Measurements from ENCODE around the gene TMTC2.

TMTC2 gene

GRCh38 chr12:82950356-82950755, 263.6 kb downstream of the TMTC2 start:
- Histone ChIP-seq H3K27me3 (ENCODE audit: low read length) (no peaks in the 10 kb centered on the region), H2AFZ (ENCODE audit: low read depth, low read length, severe bottlenecking) (no peak overlapping the region), H3K9me3 (ENCODE audit: insufficient read depth, low read length) (no peaks in the 10 kb centered on the region), H3K4me2 (ENCODE audit: low read depth, low read length, poor library complexity, severe bottlenecking) (no peak overlapping the region), H3F3A (ENCODE audit: insufficient read depth) (no peaks in the 10 kb centered on the region), H3K27ac (ENCODE audit: low read depth, low read length) (no peak overlapping the region), H4K20me1 (ENCODE audit: low read depth, low read length) (no peaks in the 10 kb centered on the region), H3K79me2 (ENCODE audit: insufficient read depth, low read length) (no peaks in the 10 kb centered on the region), H3K9ac (ENCODE audit: low read length) (no peak overlapping the region), H3K9me2 (replicated peaks; ENCODE audit: insufficient read depth, low read length) (no peaks in the 10 kb centered on the region), H3K36me3 (ENCODE audit: low read length) (no peaks in the 10 kb centered on the region), H3K4me3 (ENCODE audit: insufficient read depth, low read length, poor library complexity, severe bottlenecking) (no peak overlapping the region)
- TF ChIP-seq EZH2phosphoT487 (conservative IDR thresholded peaks at IDR 0.05; ENCODE audit: low read length) = no peak
- TF ChIP-seq, protein P1, sequence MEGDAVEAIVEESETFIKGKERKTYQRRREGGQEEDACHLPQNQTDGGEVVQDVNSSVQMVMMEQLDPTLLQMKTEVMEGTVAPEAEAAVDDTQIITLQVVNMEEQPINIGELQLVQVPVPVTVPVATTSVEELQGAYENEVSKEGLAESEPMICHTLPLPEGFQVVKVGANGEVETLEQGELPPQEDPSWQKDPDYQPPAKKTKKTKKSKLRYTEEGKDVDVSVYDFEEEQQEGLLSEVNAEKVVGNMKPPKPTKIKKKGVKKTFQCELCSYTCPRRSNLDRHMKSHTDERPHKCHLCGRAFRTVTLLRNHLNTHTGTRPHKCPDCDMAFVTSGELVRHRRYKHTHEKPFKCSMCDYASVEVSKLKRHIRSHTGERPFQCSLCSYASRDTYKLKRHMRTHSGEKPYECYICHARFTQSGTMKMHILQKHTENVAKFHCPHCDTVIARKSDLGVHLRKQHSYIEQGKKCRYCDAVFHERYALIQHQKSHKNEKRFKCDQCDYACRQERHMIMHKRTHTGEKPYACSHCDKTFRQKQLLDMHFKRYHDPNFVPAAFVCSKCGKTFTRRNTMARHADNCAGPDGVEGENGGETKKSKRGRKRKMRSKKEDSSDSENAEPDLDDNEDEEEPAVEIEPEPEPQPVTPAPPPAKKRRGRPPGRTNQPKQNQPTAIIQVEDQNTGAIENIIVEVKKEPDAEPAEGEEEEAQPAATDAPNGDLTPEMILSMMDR (IDR thresholded peaks at IDR 0.05; ENCODE audit: insufficient read depth, low read length, poor library complexity, severe bottlenecking) = no peak

DNA sequence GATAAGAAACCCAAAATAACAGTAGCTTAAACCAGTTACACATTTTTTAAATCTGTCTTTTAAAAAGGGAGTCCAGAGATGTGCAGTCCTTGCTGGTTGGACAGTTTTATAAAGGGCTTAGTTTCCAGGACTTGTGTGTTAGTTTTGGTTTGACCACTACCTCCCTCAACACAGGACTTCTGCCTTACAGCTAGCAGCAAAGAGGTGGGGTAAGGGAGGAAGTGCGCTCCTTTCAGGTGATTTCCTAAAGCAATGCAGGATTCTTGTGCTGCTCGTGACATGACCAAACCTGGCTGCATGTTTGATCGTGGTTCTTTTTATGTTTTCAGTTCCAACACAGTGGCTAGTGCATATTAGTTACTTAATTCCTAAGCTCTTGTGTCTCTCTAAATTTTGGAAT, 266.2 kb downstream of the TMTC2 start:
- no peak overlapping the region for H3K4me2 ChIP-seq (ENCODE audit: low read depth, low read length, poor library complexity, severe bottlenecking)
- no peaks in the 10 kb centered on the region for H3K27me3 ChIP-seq (ENCODE audit: low read length)
- H3K36me3 ChIP-seq (ENCODE audit: low read length) = no peaks in the 10 kb centered on the region
- no peaks in the 10 kb centered on the region for H3K79me2 ChIP-seq (ENCODE audit: insufficient read depth, low read length)
- no peaks in the 10 kb centered on the region for H4K20me1 ChIP-seq (ENCODE audit: low read depth, low read length)
- no peaks in the 10 kb centered on the region for H3F3A ChIP-seq (ENCODE audit: insufficient read depth)
- H3K27ac ChIP-seq (ENCODE audit: low read depth, low read length) = no peak overlapping the region
- no peak overlapping the region for H2AFZ ChIP-seq (ENCODE audit: low read depth, low read length, severe bottlenecking)
- no peak overlapping the region for H3K4me3 ChIP-seq (ENCODE audit: insufficient read depth, low read length, poor library complexity, severe bottlenecking)
- no peak overlapping the region for H3K9ac ChIP-seq (ENCODE audit: low read length)
- no peak for TF ChIP-seq EZH2phosphoT487 (conservative IDR thresholded peaks at IDR 0.05; ENCODE audit: low read length)
- TF ChIP-seq, protein P1 (IDR thresholded peaks at IDR 0.05; ENCODE audit: insufficient read depth, low read length, poor library complexity, severe bottlenecking) = no peak
- H3K9me2 ChIP-seq (replicated peaks; ENCODE audit: insufficient read depth, low read length) = no peaks in the 10 kb centered on the region
- no peaks in the 10 kb centered on the region for H3K9me3 ChIP-seq (ENCODE audit: insufficient read depth, low read length)

GRCh38 chr12:82953397-82953796, 266.7 kb downstream of the TMTC2 start:
- H3K9ac ChIP-seq (ENCODE audit: low read length) = no peak overlapping the region
- no peaks in the 10 kb centered on the region for H3F3A ChIP-seq (ENCODE audit: insufficient read depth)
- H3K79me2 ChIP-seq (ENCODE audit: insufficient read depth, low read length) = no peaks in the 10 kb centered on the region
- no peak overlapping the region for H3K27ac ChIP-seq (ENCODE audit: low read depth, low read length)
- no peaks in the 10 kb centered on the region for H3K36me3 ChIP-seq (ENCODE audit: low read length)
- no peaks in the 10 kb centered on the region for H3K9me3 ChIP-seq (ENCODE audit: insufficient read depth, low read length)
- no peak for TF ChIP-seq EZH2phosphoT487 (conservative IDR thresholded peaks at IDR 0.05; ENCODE audit: low read length)
- H3K4me2 ChIP-seq (ENCODE audit: low read depth, low read length, poor library complexity, severe bottlenecking) = no peak overlapping the region
- no peak overlapping the region for H3K4me3 ChIP-seq (ENCODE audit: insufficient read depth, low read length, poor library complexity, severe bottlenecking)
- no peaks in the 10 kb centered on the region for H4K20me1 ChIP-seq (ENCODE audit: low read depth, low read length)
- no peak overlapping the region for H2AFZ ChIP-seq (ENCODE audit: low read depth, low read length, severe bottlenecking)
- H3K27me3 ChIP-seq (ENCODE audit: low read length) = no peaks in the 10 kb centered on the region
- no peaks in the 10 kb centered on the region for H3K9me2 ChIP-seq (replicated peaks; ENCODE audit: insufficient read depth, low read length)

DNA sequence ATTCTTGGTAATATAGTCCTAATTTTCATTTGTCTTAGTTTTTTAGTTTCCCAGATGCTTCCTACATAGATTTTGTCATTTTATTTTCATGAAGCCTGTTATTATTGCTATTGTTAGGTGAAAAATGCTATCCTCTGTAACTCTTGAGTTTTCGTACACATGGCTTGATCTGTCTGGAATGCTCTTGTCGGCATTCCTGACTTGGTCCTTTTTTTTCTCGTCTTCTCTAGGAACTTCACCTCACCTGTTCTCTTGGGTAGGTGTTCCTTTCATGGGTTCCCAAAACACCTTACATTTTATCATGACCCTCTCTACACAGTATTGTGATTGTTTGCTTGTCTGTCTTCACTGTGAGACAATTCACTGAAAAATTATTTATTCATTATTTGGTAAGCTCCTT, 267.4 kb downstream of the TMTC2 start:
- Histone ChIP-seq H3K79me2 (ENCODE audit: insufficient read depth, low read length) (no peaks in the 10 kb centered on the region), H3K9ac (ENCODE audit: low read length) (no peak overlapping the region), H3K27ac (ENCODE audit: low read depth, low read length) (no peak overlapping the region), H2AFZ (ENCODE audit: low read depth, low read length, severe bottlenecking) (no peak overlapping the region), H3K9me2 (replicated peaks; ENCODE audit: insufficient read depth, low read length) (no peaks in the 10 kb centered on the region), H3F3A (ENCODE audit: insufficient read depth) (no peaks in the 10 kb centered on the region), H4K20me1 (ENCODE audit: low read depth, low read length) (no peaks in the 10 kb centered on the region), H3K36me3 (ENCODE audit: low read length) (no peaks in the 10 kb centered on the region), H3K4me2 (ENCODE audit: low read depth, low read length, poor library complexity, severe bottlenecking) (no peak overlapping the region), H3K9me3 (ENCODE audit: insufficient read depth, low read length) (no peaks in the 10 kb centered on the region), H3K4me3 (ENCODE audit: insufficient read depth, low read length, poor library complexity, severe bottlenecking) (no peak overlapping the region), H3K27me3 (ENCODE audit: low read length) (no peaks in the 10 kb centered on the region)
- TF ChIP-seq EZH2phosphoT487 (conservative IDR thresholded peaks at IDR 0.05; ENCODE audit: low read length) = no peak
- TF ChIP-seq, protein P1 (IDR thresholded peaks at IDR 0.05; ENCODE audit: insufficient read depth, low read length, poor library complexity, severe bottlenecking) = no peak

Data from SU-DHL-6 (cell line).